HepG2 (cell line): ENCODE measurements around the gene TLR4. TPM values are rescaled to one million over a fixed set of nuclear protein-coding genes. Genes with fewer than 3 reads are reported as not detected.

Experiments used
- ATAC-seq: fragments of 200-7000 bp; cut with Tn5 transposase; 3 replicates; pipeline ENCODE4 v1.9.1; 2020; ENCODE audit warnings: mild to moderate bottlenecking, moderate library complexity
- BruUV-seq: library from RNA; stranded (reverse); fragments of 400-500 nt; replicated peaks from 2 replicates; lab custom pipeline; 2021; lab: Mats Ljungman, UMichigan
- CTCF ChIA-PET: fragments of 300-600 bp; formaldehyde crosslinking; extraction: SDS; loops from one replicate; lab custom pipeline; 2021; ENCODE audit warnings: low total read pairs, inconsistent platforms, low intra/inter-chr PET ratio; lab: Yijun Ruan, JAX
- POLR2A ChIA-PET: fragments of 350-600 bp; sonication (Branson Sonifier 250); formaldehyde crosslinking; loops from one replicate; lab custom pipeline; 2020; ENCODE audit warnings: antibody characterized with exemption, inconsistent platforms; lab: Yijun Ruan, JAX
- DNase-seq: peaks from one replicate; pipeline ENCODE4 v3.0.0-alpha.2; 2015; ENCODE audit warnings: low spot score
- FAIRE-seq: peaks from 3 replicates; lab custom pipeline; 2011; peaks lifted over from hg19 to GRCh38; lab: Jason Lieb, UNC
- H2AFZ ChIP-seq: one replicate; pipeline ENCODE4 v1.6.1; 2011; ENCODE audit warnings: low read length, inconsistent platforms
- H3K27ac ChIP-seq: fragments of 300-600 bp; 3 replicates; pipeline ENCODE4 v1.8.0; 2011; ENCODE audit warnings: mixed run types, mild to moderate bottlenecking, mixed read lengths, low read length, inconsistent platforms; ENCODE audit not compliant: insufficient read depth; ENCODE audit errors: extremely low read length
- H3K27me3 ChIP-seq, 2 experiments: fragments of 200-600 bp in 1 of 2; 2 replicates in 1 of 2; 3 replicates in 1 of 2; pipeline versions ENCODE4 v1.6.0 to v1.8.0; 2011; ENCODE audit warnings: low read length in 2 of 2, mild to moderate bottlenecking in 2 of 2, moderate library complexity in 2 of 2, inconsistent platforms in 1 of 2; ENCODE audit not compliant: insufficient read depth in 2 of 2, control insufficient read depth in 1 of 2
- H3K36me3 ChIP-seq, 2 experiments: fragments of 200-600 bp in 1 of 2; replicated peaks in 1 of 2; 2 replicates in 1 of 2; 3 replicates in 1 of 2; pipeline versions ENCODE4 v1.5.1 to v1.8.0; 2011; ENCODE audit warnings: low read length in 2 of 2, inconsistent platforms in 1 of 2; ENCODE audit not compliant: insufficient read depth in 2 of 2, control insufficient read depth in 1 of 2
- H3K4me1 ChIP-seq: 2 replicates; pipeline ENCODE4 v1.5.1; 2012; ENCODE audit warnings: low read length, inconsistent platforms; ENCODE audit not compliant: insufficient read depth
- H3K4me2 ChIP-seq: 2 replicates; pipeline ENCODE4 v1.6.0; 2011; ENCODE audit warnings: low read depth, low read length, inconsistent platforms
- H3K4me3 ChIP-seq, 3 experiments: fragments of 200-600 bp in 1 of 3; sonication (generic), shearing (Covaris generic) in 1 of 3; replicated peaks in 1 of 3; 2 replicates each; pipeline ENCODE4 v1.5.1; 2011 to 2016; ENCODE audit warnings: low read length in 3 of 3, inconsistent platforms in 2 of 3, low read depth in 2 of 3, mild to moderate bottlenecking in 2 of 3, control low read depth in 1 of 3, mixed read lengths in 1 of 3; ENCODE audit not compliant: insufficient read depth in 1 of 3
- H3K79me2 ChIP-seq: one replicate; pipeline ENCODE4 v1.6.1; 2011; ENCODE audit warnings: low read length, inconsistent platforms; ENCODE audit not compliant: insufficient read depth
- H3K9ac ChIP-seq: 2 replicates; pipeline ENCODE4 v1.6.0; 2011; ENCODE audit warnings: mild to moderate bottlenecking, low read depth, low read length, inconsistent platforms; ENCODE audit not compliant: insufficient read depth
- H3K9me3 ChIP-seq: 2 replicates; pipeline ENCODE4 v1.5.1; 2012; ENCODE audit warnings: mild to moderate bottlenecking, low read length
- H4K20me1 ChIP-seq: 2 replicates; pipeline ENCODE4 v1.6.0; 2011; ENCODE audit warnings: inconsistent platforms, mild to moderate bottlenecking, low read length, moderate library complexity; ENCODE audit not compliant: insufficient read depth
- ETV6 ChIP-seq: sonication (generic); formaldehyde crosslinking; conservative IDR thresholded peaks from 2 replicates; pipeline ENCODE4 v1.4.0; 2020; ENCODE audit warnings: missing genetic modification reagents
- FOXA1 ChIP-seq, 2 experiments: fragments of 450-650 bp in 1 of 2; sonication (generic) in 1 of 2; formaldehyde crosslinking in 1 of 2; IDR thresholded peaks; 2 replicates each; pipeline versions ENCODE4 v1.4.0 to v1.6.1; 2016 to 2020; ENCODE audit warnings: missing genetic modification reagents in 1 of 2
- GPN1 ChIP-seq: sonication (generic); formaldehyde crosslinking; IDR thresholded peaks from 2 replicates; pipeline ENCODE4 v1.5.1; 2020; ENCODE audit warnings: missing genetic modification reagents, borderline replicate concordance
- KLF15 ChIP-seq: sonication (generic); formaldehyde crosslinking; IDR thresholded peaks from 2 replicates; pipeline ENCODE4 v1.8.1; 2023; ENCODE audit warnings: borderline replicate concordance, mild to moderate bottlenecking, inconsistent platforms, missing genetic modification reagents, mixed read lengths
- MAFF ChIP-seq: IDR thresholded peaks from 2 replicates; pipeline ENCODE4 v1.6.1; 2011; ENCODE audit warnings: low read depth, low read length, improper control_type of control experiment
- MAFK ChIP-seq, 2 experiments: IDR thresholded peaks in 1 of 2; conservative IDR thresholded peaks in 1 of 2; 2 replicates each; pipeline ENCODE4 v1.6.1; 2011; ENCODE audit warnings: improper control_type of control experiment in 2 of 2, low read length in 2 of 2
- NFE2L2 ChIP-seq: fragments of 150-350 bp; IDR thresholded peaks from 2 replicates; pipeline ENCODE4 v1.6.1; 2014; ENCODE audit warnings: low read length
- NONO ChIP-seq, 2 experiments: fragments of 450-650 bp in 1 of 2; sonication (generic) in 1 of 2; formaldehyde crosslinking in 1 of 2; IDR thresholded peaks in 1 of 2; conservative IDR thresholded peaks in 1 of 2; 2 replicates each; pipeline versions ENCODE4 v1.6.1 to v1.8.0; 2017 to 2022; ENCODE audit warnings: mild to moderate bottlenecking in 1 of 2, missing genetic modification reagents in 1 of 2, moderate library complexity in 1 of 2
- NR1H2 ChIP-seq: sonication (generic); formaldehyde crosslinking; IDR thresholded peaks from 2 replicates; pipeline ENCODE4 v1.8.1; 2022; ENCODE audit warnings: low read depth, missing genetic modification reagents, borderline replicate concordance
- PLRG1 ChIP-seq: fragments of 450-650 bp; conservative IDR thresholded peaks from 2 replicates; pipeline ENCODE4 v1.6.1; 2016
- SRF ChIP-seq: IDR thresholded peaks from 2 replicates; pipeline ENCODE4 v1.6.1; 2011; ENCODE audit warnings: mild to moderate bottlenecking, low read depth, low read length, moderate library complexity
- TP53 ChIP-seq: sonication (generic); formaldehyde crosslinking; conservative IDR thresholded peaks from 2 replicates; pipeline ENCODE4 v1.4.0; 2020; ENCODE audit warnings: missing genetic modification reagents
- ZNF235 ChIP-seq: sonication (generic); formaldehyde crosslinking; IDR thresholded peaks from 2 replicates; pipeline ENCODE4 v1.8.1; 2023; ENCODE audit warnings: mild to moderate bottlenecking, missing genetic modification reagents, borderline replicate concordance
- ZNF335 ChIP-seq: sonication (generic); formaldehyde crosslinking; IDR thresholded peaks from 2 replicates; pipeline ENCODE4 v1.4.0; 2020; ENCODE audit warnings: missing genetic modification reagents
- ZNF432 ChIP-seq: sonication (generic); formaldehyde crosslinking; IDR thresholded peaks from 2 replicates; pipeline ENCODE4 v1.5.0; 2020; ENCODE audit warnings: missing genetic modification reagents, mild to moderate bottlenecking, borderline replicate concordance
- ZNF572 ChIP-seq: sonication (generic); formaldehyde crosslinking; IDR thresholded peaks from 2 replicates; pipeline ENCODE4 v1.5.1; 2020; ENCODE audit warnings: mild to moderate bottlenecking, missing genetic modification reagents
- ZNF644 ChIP-seq: IDR thresholded peaks from 2 replicates; pipeline ENCODE4 v1.6.1; 2016; ENCODE audit warnings: low read depth
- ZNF747 ChIP-seq: sonication (generic); formaldehyde crosslinking; IDR thresholded peaks from 2 replicates; pipeline ENCODE4 v1.8.1; 2023; ENCODE audit warnings: missing genetic modification reagents, mild to moderate bottlenecking, borderline replicate concordance
- ZNF749 ChIP-seq: sonication (generic); formaldehyde crosslinking; IDR thresholded peaks from 2 replicates; pipeline ENCODE4 v1.8.0; 2022; ENCODE audit warnings: mild to moderate bottlenecking, missing genetic modification reagents, moderate library complexity, borderline replicate concordance
- ZNF772 ChIP-seq: sonication (generic); formaldehyde crosslinking; IDR thresholded peaks from 2 replicates; pipeline ENCODE4 v1.5.0; 2020; ENCODE audit warnings: mild to moderate bottlenecking, missing genetic modification reagents
- ZNF776 ChIP-seq: sonication (generic); formaldehyde crosslinking; IDR thresholded peaks from 2 replicates; pipeline ENCODE4 v1.4.0; 2020; ENCODE audit warnings: mild to moderate bottlenecking, missing genetic modification reagents
- ZNF816 ChIP-seq: sonication (generic); formaldehyde crosslinking; IDR thresholded peaks from 2 replicates; pipeline ENCODE4 v1.8.0; 2022; ENCODE audit warnings: missing genetic modification reagents, mild to moderate bottlenecking, borderline replicate concordance
- ZSCAN20 ChIP-seq: sonication (generic); formaldehyde crosslinking; IDR thresholded peaks from 2 replicates; pipeline ENCODE4 v1.4.0; 2020; ENCODE audit warnings: missing genetic modification reagents, mild to moderate bottlenecking, borderline replicate concordance
- WGBS: methylation state at CpG from one replicate; pipeline ENCODE4 v1.1.6; 2017; ENCODE audit warnings: low lambda C conversion rate; 5-methylcytosine and 5-hydroxymethylcytosine counted together
- in situ Hi-C: cut with HindIII; loops from 2 replicates; pipeline ENCODE4 v1.10.0; 2017; ENCODE audit warnings: low pct_unique_long_range_greater_than_20kb; ENCODE audit not compliant: extremely low pct_ligation_motif_present
- intact Hi-C: fragments of 100-400 bp; cut with micrococcal nuclease; formaldehyde crosslinking; loops from one replicate; pipeline ENCODE4 v1.10.0; 2022; ENCODE audit not compliant: unreplicated experiment
- polyA plus RNA-seq, 8 experiments: library from polyadenylated mRNA; depleted of rRNA in 3 of 8; stranded (reverse) in 7 of 8; unstranded in 1 of 8; fragments of >200 nt; fragmentation: Illumina TruSeq in 4 of 8; extraction: Trizol in 4 of 8; gene quantifications; 2 replicates each; pipeline versions ENCODE4 v1.2.1 to v1.2.3, GENCODE V29; 2011 to 2016; ENCODE audit warnings: low read depth in 4 of 8, missing spikeins in 1 of 8, mixed read lengths in 1 of 8; ENCODE audit not compliant: insufficient read depth in 1 of 8
- total RNA-seq, 5 experiments: library from RNA; depleted of rRNA; stranded (reverse); fragments of >200 nt; fragmentation: Illumina TruSeq; extraction: Trizol; gene quantifications; 2 replicates each; pipeline ENCODE4 v1.2.3, GENCODE V29; 2016; ENCODE audit warnings: low read depth in 1 of 5
- TF ChIP-seq, protein P1 (sequence below): sonication (generic); formaldehyde crosslinking; IDR thresholded peaks from 2 replicates; pipeline ENCODE4 v1.5.1; 2020; ENCODE audit warnings: missing genetic modification reagents, mild to moderate bottlenecking, borderline replicate concordance

Gene TLR4
- total and polyA plus RNA-seq, 2 of the 13 experiments (the other 11 are each of a cell fraction or from before 2014, with no cell fraction given): 0.07 to 0.22 TPM

DNA sequence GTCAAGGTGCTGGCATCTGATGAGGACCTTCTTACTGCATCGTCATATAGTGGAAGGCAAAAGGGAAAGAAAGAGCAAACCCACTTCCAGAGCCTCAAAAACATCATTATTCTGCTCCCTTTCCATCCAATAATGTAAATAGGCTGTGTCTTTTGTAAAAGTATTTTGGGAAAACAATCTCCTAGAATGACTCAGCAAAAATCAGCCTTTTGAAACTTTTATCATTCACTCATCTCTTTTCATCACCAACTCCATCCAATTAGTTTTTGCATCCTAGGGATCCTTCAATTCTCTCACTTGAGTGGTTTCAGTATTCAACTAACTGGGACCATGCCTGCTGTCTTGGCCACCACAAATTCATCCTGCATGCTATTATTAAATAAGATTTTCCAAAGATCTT lies 39.8 kb upstream of the TLR4 start:
- Histone ChIP-seq H3K36me3 (no peaks in the 10 kb centered on the region), H3K79me2 (no peaks in the 10 kb centered on the region), H3K9ac (no peak overlapping the region), H3K27ac (no peak overlapping the region), H3K4me1 (no peaks in the 10 kb centered on the region), H3K4me3 (no peak overlapping the region), H4K20me1 (no peaks in the 10 kb centered on the region), H3K4me2 (no peak overlapping the region), H3K27me3 (no peaks in the 10 kb centered on the region), H3K9me3 (peaks cover 3% of the 10 kb centered on the region; the same call in 1 of the 2 replicates), H2AFZ (no peak overlapping the region)
- no peak for ATAC-seq
- ChIA-PET POLR2A (no interaction called here), CTCF (no interaction called here)
- 0% methylated on average over 1 of the region's 1 CpG for whole genome bisulfite sequencing
- no TSS peak for BruUV-seq
- in situ Hi-C loops (no loop called here), intact Hi-C loops (no loop called here)
- no peak for FAIRE-seq
- DNase-seq: no peak
- no peak for TF ChIP-seq PLRG1
- no peak for TF ChIP-seq ZNF335 (CRISPR knock-in tag)
- TF ChIP-seq FOXA1 (IDR thresholded peaks at IDR 0.05): no peak
- no peak for TF ChIP-seq FOXA1 (CRISPR knock-in tag; IDR thresholded peaks at IDR 0.05)
- TF ChIP-seq ZNF572 (CRISPR knock-in tag): no peak
- TF ChIP-seq, protein P1, sequence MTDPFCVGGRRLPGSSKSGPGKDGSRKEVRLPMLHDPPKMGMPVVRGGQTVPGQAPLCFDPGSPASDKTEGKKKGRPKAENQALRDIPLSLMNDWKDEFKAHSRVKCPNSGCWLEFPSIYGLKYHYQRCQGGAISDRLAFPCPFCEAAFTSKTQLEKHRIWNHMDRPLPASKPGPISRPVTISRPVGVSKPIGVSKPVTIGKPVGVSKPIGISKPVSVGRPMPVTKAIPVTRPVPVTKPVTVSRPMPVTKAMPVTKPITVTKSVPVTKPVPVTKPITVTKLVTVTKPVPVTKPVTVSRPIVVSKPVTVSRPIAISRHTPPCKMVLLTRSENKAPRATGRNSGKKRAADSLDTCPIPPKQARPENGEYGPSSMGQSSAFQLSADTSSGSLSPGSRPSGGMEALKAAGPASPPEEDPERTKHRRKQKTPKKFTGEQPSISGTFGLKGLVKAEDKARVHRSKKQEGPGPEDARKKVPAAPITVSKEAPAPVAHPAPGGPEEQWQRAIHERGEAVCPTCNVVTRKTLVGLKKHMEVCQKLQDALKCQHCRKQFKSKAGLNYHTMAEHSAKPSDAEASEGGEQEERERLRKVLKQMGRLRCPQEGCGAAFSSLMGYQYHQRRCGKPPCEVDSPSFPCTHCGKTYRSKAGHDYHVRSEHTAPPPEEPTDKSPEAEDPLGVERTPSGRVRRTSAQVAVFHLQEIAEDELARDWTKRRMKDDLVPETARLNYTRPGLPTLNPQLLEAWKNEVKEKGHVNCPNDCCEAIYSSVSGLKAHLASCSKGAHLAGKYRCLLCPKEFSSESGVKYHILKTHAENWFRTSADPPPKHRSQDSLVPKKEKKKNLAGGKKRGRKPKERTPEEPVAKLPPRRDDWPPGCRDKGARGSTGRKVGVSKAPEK (CRISPR knock-in tag): no peak
- no peak for TF ChIP-seq TP53 (CRISPR knock-in tag)
- no peak for TF ChIP-seq ZNF235 (CRISPR knock-in tag)
- no peak for TF ChIP-seq ZNF432
- peak; percentile 93 for TF ChIP-seq NFE2L2
- TF ChIP-seq ZNF772 (CRISPR knock-in tag): no peak
- 0 out of 2 replicates have a peak, but pooled peaks have one; percentile 21 for TF ChIP-seq MAFF
- no peak for TF ChIP-seq NONO (IDR thresholded peaks at IDR 0.05)
- no peak for TF ChIP-seq NONO (CRISPR knock-in tag; conservative IDR thresholded peaks at IDR 0.05)
- no peak for TF ChIP-seq KLF15
- no peak for TF ChIP-seq SRF
- TF ChIP-seq ZSCAN20 (CRISPR knock-in tag): no peak
- no peak for TF ChIP-seq NR1H2 (CRISPR knock-in tag)
- no peak for TF ChIP-seq ZNF749 (CRISPR knock-in tag)
- TF ChIP-seq ZNF747: no peak
- no peak for TF ChIP-seq GPN1 (CRISPR knock-in tag)
- TF ChIP-seq ETV6 (CRISPR knock-in tag): no peak
- no peak for TF ChIP-seq ZNF816 (CRISPR knock-in tag)
- no peak for TF ChIP-seq ZNF776 (CRISPR knock-in tag)
- peak; percentile 49 to 60 for TF ChIP-seq MAFK (conservative IDR thresholded peaks at IDR 0.05 in 1 of 2, IDR thresholded peaks at IDR 0.05 in 1 of 2; ENCODE audit: low read length in 2 of 2)
- TF ChIP-seq ZNF644 (CRISPR knock-in tag): no peak
- TF ChIP-seq, all 625 proteins: peak for 3
